ENCODE measurements around the gene ITGB4. TPM values are rescaled to one million over a fixed set of nuclear protein-coding genes. Genes with fewer than 3 reads are reported as not detected.
A peak's percentile ranks its signal among the peaks of the same experiment; 100 is the strongest.

The ITGB4 gene
- total RNA-seq, 2 experiments from 2014 or later, result 0.81 to 1.3 TPM

DNA sequence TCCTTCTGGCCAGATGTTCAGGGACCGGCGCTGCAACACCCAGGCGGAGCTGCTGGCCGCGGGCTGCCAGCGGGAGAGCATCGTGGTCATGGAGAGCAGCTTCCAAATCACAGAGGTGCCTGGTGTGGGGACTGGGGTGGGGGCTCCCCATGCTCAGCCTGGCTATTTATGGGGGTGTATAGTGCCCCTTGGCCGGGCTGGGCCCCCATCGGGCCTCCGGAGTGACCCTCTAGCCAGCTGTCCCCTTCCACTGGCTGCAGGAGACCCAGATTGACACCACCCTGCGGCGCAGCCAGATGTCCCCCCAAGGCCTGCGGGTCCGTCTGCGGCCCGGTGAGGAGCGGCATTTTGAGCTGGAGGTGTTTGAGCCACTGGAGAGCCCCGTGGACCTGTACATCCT lies 6.1 kb downstream of the ITGB4 start:
- DNase-seq (no peak), ATAC-seq (ENCODE audit: poor library complexity) (no peak)
- Histone ChIP-seq H3K27me3 (ENCODE audit: control insufficient read depth in 1 of 2, insufficient read depth in 2 of 2, low read length in 2 of 2) (no peaks in the 10 kb centered on the region), H3K4me1 (ENCODE audit: insufficient read depth, low read length) (no peaks in the 10 kb centered on the region), H3K4me3 (ENCODE audit: low read length) (no peak overlapping the region), H3K27ac (ENCODE audit: low read depth in 1 of 2, low read length in 2 of 2) (no peak overlapping the region), H3K9me3 (ENCODE audit: control insufficient read depth in 1 of 2, insufficient read depth in 1 of 2, low read length in 2 of 2) (no peaks in the 10 kb centered on the region), H3K36me3 (ENCODE audit: insufficient read depth, low read length) (no peaks in the 10 kb centered on the region)
- Mint-ChIP-seq H3K9me3 (no peaks in the 10 kb centered on the region), H3K4me3 (no peak overlapping the region), H3K27me3 (no peaks in the 10 kb centered on the region), H3K36me3 (ENCODE audit: low read depth) (no peaks in the 10 kb centered on the region), H3K27ac (no peak overlapping the region), H3K4me1 (ENCODE audit: low read depth) (no peaks in the 10 kb centered on the region)
- intact Hi-C loops (cut with DNase I, micrococcal nuclease), result no loop called here
- TF ChIP-seq, protein P1, sequence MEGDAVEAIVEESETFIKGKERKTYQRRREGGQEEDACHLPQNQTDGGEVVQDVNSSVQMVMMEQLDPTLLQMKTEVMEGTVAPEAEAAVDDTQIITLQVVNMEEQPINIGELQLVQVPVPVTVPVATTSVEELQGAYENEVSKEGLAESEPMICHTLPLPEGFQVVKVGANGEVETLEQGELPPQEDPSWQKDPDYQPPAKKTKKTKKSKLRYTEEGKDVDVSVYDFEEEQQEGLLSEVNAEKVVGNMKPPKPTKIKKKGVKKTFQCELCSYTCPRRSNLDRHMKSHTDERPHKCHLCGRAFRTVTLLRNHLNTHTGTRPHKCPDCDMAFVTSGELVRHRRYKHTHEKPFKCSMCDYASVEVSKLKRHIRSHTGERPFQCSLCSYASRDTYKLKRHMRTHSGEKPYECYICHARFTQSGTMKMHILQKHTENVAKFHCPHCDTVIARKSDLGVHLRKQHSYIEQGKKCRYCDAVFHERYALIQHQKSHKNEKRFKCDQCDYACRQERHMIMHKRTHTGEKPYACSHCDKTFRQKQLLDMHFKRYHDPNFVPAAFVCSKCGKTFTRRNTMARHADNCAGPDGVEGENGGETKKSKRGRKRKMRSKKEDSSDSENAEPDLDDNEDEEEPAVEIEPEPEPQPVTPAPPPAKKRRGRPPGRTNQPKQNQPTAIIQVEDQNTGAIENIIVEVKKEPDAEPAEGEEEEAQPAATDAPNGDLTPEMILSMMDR (IDR thresholded peaks at IDR 0.05), result no peak
- ChIA-PET POLR2A (no interaction called here), CTCF (interaction anchor here (1.5 kb wide), 1 partner anchor 126 kb away, joined by 3 read pairs; no protein-coding TSS in a partner anchor)

DNA sequence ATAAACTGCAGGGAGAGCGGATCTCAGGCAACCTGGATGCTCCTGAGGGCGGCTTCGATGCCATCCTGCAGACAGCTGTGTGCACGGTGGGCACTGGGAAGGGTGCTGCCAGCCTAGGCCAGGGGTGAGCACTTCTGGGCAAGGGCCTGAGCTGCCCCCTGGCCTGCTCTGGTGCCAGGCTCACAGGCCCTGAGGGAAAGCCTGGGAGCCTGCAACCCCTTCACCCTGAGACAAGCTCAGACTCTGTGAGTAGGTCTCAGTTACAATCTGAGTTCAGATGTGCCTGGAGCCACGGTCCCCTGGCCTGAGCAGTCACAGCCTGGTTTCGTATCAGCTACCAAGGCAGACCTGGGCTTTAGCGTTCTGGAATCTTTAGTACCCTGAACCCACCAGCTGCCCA lies 8.1 kb downstream of the ITGB4 start:
- CTCF ChIA-PET, result no interaction called here
- Mint-ChIP-seq H3K27ac (no peak overlapping the region), H3K9me3 (no peaks in the 10 kb centered on the region), H3K36me3 (ENCODE audit: low read depth) (no peaks in the 10 kb centered on the region), H3K4me1 (ENCODE audit: low read depth) (peaks cover under 1% of the 10 kb centered on the region), H3K27me3 (no peaks in the 10 kb centered on the region), H3K4me3 (no peak overlapping the region)
- Histone ChIP-seq H3K4me3 (ENCODE audit: low read length) (no peak overlapping the region), H3K4me1 (ENCODE audit: insufficient read depth, low read length) (no peaks in the 10 kb centered on the region), H3K9me3 (ENCODE audit: control insufficient read depth in 1 of 2, insufficient read depth in 1 of 2, low read length in 2 of 2) (no peaks in the 10 kb centered on the region), H3K36me3 (ENCODE audit: insufficient read depth, low read length) (no peaks in the 10 kb centered on the region), H3K27me3 (ENCODE audit: control insufficient read depth in 1 of 2, insufficient read depth in 2 of 2, low read length in 2 of 2) (no peaks in the 10 kb centered on the region), H3K27ac (ENCODE audit: low read depth in 1 of 2, low read length in 2 of 2) (no peak overlapping the region)
- intact Hi-C loops (cut with DNase I, micrococcal nuclease), result no loop called here
- DNase-seq, result no peak
- POLR2A ChIA-PET, result no interaction called here
- TF ChIP-seq, protein P1 (IDR thresholded peaks at IDR 0.05), result no peak
- ATAC-seq (ENCODE audit: poor library complexity), result no peak

DNA sequence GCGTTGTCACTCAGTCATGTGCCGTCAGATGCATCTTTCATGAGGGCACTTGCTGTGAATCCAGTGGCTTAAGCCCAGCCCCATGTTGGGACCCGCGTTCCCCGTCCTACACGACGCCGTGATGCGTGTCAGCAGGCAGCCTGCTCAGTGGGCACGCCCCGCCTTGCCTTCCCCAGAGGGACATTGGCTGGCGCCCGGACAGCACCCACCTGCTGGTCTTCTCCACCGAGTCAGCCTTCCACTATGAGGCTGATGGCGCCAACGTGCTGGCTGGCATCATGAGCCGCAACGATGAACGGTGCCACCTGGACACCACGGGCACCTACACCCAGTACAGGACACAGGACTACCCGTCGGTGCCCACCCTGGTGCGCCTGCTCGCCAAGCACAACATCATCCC lies 8.8 kb downstream of the ITGB4 start:
- intact Hi-C loops (cut with DNase I, micrococcal nuclease), result no loop called here
- no peaks in the 10 kb centered on the region for H3K36me3 Mint-ChIP-seq (ENCODE audit: low read depth)
- Histone ChIP-seq H3K4me1 (ENCODE audit: insufficient read depth, low read length) (no peaks in the 10 kb centered on the region), H3K9me3 (ENCODE audit: control insufficient read depth in 1 of 2, insufficient read depth in 1 of 2, low read length in 2 of 2) (no peaks in the 10 kb centered on the region), H3K4me3 (ENCODE audit: low read length) (no peak overlapping the region), H3K27me3 (ENCODE audit: control insufficient read depth in 1 of 2, insufficient read depth in 2 of 2, low read length in 2 of 2) (no peaks in the 10 kb centered on the region), H3K36me3 (ENCODE audit: insufficient read depth, low read length) (no peaks in the 10 kb centered on the region), H3K27ac (ENCODE audit: low read depth in 1 of 2, low read length in 2 of 2) (no peak overlapping the region)
- H3K4me3 Mint-ChIP-seq, result no peak overlapping the region
- CTCF ChIA-PET, result no interaction called here
- H3K4me1 Mint-ChIP-seq (ENCODE audit: low read depth), result peaks cover 5% of the 10 kb centered on the region
- ATAC-seq (ENCODE audit: poor library complexity) (no peak), DNase-seq (peak in 1 of 14 experiments; percentile 10)
- POLR2A ChIA-PET, result no interaction called here
- H3K9me3 Mint-ChIP-seq, result no peaks in the 10 kb centered on the region
- TF ChIP-seq, protein P1 (IDR thresholded peaks at IDR 0.05), result no peak
- H3K27me3 Mint-ChIP-seq, result no peaks in the 10 kb centered on the region
- H3K27ac Mint-ChIP-seq, result no peak overlapping the region

Measured in CD4-positive, alpha-beta T cell (primary cell).